HG03439 (cell line): ENCODE results near the gene USE1.

Experiments used
- ATAC-seq: cut with Tn5 transposase; IDR thresholded peaks from one replicate; pipeline ENCODE4 v1.9.1; 2021; ENCODE audit warnings: mild to moderate bottlenecking, moderate library complexity; ENCODE audit not compliant: unreplicated experiment

USE1 gene

DNA sequence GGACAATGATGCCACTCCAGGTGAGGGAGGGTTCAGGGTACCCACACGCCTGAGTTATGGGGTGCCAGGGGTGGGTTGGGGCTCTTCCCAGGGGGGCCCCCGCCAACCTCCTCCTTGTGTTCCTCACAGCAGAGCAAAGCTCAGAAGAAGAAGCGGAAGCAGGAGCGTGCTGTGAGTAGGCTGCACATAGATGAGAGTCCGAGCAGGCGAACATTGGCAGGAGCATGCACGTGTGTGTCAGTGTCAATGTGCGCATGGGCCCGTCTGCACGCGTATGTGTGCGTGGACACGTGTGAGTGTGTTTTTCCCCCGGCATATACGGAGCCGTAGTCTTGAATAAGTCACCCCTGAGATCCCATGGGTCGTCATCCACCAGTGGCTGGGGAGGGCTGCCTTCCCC is 12.4 kb upstream of the USE1 start:
- ATAC-seq = no peak

DNA sequence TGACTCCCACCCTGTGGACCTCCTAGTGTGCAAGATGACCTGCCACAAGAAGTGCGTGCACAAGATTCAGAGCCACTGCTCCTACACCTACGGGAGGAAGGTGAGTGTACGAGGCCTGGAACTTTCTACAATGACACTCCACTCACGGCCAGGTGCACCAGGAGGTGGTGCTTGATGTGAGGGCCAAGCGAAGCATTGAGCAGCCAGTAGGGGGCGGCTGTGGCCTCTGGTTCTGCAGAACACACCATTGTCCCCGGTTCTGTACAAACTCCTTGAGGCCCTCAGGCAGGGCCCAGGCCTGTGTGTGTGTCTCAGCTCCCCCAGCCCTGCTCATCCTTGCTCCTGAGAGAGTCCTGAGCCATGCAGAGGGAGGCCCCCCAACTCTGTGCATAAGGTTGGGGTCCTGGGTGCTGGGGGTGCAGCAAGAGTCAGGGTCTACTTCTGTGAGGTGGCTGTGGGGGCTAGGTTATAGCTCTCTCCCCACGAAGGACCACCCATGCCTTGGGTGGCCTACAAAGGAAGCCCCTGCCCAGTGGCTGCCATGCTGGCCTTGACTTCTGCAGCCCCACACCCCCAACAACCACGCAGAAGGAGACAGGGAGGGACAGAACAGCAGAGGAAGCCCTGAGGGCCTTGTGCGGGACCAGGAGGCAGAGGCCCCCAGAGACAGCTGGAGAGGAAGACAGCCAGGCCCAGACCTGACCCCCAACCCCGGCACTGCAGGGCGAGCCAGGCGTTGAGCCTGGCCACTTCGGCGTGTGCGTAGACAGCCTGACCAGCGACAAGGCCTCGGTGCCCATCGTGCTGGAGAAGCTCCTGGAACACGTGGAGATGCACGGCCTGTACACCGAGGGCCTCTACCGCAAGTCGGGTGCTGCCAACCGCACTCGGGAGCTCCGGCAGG is 9.7 kb upstream of the USE1 start:
- no peak for ATAC-seq

DNA sequence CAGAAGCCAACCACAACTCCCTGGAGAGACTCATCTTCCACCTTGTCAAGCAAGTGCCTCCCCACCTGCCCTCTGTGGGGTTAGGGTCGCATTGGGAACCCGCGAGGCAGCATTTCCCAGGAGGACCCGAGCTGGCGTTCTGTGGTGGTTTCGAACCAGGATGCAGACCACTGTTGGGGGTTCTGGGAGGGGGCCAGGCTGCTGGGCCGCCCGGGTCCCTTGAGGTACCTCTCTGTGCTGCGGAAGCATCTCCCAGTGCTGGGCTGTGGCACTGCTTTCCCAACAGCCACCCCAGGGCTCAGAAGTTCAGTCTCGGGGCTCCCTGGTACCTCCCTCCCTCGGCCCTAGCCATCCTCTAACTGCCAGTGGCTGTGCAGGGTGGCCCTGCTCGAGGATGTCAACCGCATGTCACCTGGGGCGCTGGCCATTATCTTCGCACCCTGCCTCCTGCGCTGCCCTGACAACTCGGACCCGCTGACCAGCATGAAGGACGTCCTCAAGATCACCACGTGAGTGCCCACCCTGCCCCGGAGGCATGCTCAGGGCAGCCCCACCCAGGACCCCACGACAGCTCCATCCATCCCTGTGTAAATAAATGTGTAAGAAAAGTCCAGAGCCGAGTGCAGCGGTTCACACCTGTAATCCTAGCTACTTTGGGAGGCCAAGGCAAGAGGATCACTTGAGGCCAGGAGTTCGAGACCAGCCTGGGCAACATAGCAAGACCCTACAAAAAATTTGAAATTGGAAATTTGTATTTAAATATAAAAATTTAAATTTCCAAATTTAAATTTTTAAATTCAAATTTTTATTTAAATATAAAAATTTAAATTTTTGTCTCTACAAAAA is 8.2 kb upstream of the USE1 start:
- no peak for ATAC-seq

DNA sequence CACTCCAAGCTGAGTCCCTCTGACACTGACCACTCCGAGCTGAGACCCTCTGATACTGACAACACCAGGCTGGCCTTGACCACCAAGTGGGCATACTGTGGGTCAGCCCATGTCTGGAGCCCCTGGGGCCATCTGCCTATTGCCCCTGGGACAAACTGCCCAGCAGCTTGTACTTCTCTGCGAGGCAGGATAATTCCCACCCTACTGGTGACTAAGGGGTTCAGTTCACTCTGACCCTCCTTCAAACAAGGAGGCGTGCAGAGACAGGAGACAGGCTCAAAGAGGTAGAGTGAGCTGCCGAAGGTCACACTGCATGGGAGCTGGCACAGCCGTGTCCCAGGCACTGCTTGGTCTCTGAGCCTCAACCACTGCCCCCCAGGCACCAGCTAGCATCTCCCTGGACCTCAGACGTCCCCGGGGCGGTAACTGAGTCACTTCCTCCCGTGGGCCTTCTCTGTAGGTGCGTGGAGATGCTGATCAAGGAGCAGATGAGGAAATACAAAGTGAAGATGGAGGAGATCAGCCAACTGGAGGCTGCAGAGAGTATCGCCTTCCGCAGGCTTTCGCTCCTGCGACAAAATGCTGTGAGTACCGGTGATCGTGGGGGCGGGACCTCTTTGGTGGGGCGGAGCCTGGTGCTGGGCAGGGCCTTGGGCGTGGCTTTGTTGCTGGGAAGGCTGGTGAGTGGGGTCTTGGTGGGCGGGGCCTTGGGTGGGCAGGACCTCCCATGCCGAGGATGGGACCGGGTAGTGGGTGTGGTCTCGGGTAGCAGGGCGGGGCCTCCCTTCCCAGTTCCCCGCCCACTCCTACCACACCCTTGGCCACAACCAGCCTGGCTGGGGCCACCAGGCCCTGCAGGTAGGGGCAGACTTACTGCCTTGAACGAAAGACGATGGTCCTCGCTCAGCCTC is 5.8 kb upstream of the USE1 start:
- no peak for ATAC-seq

DNA sequence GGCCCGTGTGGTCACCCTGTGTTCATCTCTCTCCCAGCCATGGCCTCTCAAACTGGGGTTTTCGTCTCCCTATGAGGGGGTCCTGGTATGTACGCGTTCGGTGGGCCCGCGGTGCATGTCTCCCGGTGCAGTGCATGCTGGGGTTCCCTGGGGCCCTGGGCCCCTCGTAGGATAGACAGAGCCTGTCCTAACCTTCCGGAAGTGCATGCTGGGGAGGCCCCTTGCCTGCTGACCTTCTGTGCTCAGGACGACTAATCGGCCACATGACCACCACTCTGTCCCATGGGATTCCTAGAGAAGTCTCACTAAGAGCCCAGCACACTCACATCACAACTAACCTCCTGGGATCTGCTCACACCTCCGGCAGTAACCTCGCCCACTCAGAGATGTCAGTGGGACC is 4.9 kb upstream of the USE1 start:
- no peak for ATAC-seq

DNA sequence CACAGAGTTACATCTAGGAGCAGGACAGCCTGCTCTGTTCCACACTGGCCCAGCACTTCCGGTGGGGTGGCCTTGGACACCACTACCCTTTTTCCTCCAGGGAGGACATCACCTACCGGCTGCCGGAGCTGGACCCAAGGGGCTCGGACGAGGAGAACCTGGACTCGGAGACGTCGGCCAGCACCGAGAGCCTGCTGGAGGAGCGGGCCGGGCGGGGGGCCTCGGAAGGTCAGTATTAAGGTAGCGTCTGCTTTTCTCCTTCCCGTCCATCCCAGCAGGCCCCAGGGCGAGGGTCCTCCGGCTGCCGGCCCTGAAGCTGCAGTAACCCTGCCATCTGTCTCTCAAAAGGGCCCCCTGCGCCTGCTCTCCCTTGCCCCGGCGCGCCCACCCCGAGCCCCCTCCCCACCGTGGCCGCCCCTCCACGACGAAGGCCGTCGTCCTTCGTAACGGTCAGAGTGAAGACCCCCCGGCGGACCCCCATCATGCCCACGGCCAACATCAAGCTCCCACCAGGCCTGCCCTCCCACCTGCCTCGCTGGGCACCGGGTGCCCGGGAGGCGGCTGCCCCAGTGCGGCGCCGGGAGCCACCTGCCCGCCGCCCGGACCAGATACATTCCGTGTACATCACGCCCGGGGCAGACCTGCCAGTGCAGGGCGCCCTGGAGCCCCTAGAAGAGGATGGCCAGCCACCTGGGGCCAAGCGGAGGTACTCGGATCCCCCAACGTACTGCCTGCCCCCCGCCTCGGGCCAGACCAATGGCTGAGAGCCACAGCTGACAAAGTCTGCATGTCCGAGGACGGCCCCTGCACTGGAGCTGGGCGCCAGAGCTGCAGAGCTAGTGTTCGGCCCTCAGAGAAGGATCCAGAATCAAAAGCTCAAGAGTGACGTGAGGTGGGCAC is 3.4 kb upstream of the USE1 start:
- ATAC-seq = no peak

DNA sequence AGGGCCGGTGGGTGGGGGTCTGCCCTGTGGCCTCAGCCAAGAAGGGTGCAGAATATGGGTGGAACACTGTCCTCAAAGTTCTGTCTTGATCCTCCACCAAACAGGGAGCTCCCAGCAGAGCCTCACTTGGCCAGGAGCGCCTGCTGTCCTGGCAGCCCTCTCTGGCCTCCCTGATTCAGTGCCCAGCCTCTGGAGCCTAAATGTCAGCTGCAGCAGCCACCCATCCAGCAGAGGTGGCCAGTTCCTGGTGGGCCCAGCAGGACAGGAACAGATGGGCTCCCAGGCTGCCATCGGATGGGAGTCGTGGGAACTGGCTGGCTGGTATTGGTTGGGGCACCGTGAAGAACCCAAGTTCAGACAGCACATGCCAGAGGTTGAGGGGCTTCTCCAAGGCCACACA is 1.8 kb upstream of the USE1 start:
- ATAC-seq = no peak

DNA sequence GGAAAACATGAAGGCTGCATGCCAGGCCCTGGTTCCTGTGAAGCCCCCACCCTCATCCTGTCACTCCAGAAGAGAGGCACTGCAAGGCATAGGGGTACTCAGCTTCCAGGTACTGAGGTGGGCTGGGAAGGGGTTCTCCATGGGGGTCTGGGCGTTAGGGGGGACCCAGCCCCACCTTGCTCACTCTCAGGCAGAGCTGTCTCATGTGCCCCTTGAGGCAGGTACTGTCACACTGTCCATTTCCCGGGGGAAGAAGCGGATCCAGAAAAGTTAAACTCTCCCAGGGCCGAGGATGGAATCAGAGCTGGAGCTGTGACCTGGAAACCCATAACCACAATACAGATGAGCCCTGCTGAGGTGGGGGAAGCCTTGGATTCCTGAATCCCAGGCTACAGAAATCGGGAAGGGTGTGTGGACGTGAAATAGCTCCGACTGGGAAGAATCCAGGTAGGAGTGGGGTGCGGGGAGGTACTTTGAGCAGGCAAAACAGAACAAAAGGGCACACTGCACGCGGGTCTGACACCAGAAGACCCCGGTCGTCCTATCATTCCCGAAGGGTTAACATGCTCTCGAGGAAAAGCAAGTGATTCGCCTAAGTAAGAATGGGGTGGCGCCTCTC is 540 bp upstream of the USE1 start:
- no peak for ATAC-seq

DNA sequence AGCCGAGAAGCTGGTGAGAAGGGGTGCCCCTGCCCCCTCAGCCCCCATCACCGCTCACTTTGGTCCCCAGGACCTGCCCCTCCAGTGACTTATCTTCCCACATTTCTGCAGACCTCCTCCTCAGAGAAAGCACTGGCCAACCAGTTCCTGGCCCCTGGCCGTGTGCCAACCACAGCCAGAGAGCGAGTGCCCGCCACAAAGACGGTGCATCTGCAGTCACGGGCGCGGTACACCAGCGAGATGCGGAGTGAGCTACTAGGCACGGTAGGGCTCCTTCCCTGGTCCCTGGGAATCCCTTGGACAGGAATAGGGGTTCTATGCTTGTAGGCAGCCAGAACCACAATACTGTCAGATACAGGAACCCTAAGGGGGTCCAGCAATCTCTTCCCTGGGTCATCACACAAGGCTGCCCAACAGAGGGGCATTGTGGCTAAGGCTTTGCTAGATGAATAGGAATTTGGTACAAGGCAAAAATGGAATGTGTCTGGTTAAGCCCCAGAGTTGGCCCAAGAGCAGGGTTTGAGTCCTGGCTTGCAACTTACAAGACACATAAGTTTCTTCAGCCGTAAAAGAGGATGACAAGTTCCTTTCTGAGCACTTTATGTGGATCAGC is 1.0 kb downstream of the USE1 start:
- no peak for ATAC-seq

DNA sequence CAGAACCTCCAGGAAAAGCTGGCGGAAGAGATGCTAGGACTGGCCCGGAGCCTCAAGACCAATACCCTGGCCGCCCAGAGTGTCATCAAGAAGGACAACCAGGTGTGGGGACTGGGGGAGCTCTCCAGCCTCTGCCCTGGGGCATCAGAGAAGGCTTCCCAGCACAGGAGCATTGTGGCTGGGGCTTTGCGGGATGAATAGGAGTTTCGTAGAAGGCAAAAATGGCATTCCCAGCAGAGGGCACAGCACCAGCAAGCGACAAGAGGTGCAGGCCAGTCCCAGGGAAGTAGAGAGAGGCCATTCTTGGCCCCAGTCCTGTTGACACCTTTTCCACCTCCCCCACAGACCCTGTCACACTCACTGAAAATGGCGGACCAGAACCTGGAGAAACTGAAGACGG is 4.1 kb downstream of the USE1 start:
- ATAC-seq = no peak

DNA sequence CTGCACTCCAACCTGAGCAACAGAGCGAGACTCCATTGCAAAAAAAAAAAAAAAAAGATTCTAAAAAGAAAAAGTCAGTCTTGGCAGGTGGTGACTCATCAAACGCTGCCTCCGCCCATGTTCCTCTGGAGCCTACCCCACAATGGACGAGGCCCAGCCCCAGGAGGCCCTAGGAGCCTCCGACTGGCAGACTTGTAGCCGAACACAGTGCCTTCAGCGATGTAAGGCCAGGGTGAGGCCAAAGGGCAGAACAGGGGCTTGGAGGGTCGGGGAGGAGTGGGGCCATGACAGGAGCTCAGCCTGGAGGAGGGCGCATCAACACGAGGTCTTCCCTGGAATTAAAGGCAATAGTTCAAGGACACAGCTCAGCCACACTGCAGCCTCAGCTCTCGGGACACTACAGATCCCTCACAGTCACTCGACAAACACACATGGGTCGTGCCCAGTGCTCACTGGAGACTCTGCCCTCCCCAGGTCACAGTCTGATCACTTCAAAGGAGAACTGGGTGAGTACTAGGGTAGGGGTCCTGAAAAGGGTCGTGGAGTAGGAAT is 5.1 kb downstream of the USE1 start:
- ATAC-seq = no peak

DNA sequence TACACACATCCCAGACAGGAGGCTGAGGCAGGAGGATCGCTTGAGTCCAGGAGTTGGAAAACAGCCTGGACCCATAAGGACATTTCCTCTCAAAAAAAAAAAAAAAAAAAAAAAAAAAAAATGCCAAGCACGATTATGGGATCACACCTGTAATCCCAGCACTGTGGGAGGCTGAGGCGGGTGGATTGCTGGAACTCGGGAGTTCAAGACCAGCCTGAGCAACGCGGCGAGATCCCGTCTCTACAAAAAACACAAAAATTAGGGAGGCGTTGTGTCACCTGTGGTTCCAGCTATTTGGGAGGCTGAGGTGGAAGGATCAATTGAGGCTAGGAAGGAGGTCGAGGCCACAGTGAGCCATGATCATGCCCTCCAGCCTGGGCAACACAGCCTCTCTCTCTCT is 9.9 kb downstream of the USE1 start:
- ATAC-seq = no peak

DNA sequence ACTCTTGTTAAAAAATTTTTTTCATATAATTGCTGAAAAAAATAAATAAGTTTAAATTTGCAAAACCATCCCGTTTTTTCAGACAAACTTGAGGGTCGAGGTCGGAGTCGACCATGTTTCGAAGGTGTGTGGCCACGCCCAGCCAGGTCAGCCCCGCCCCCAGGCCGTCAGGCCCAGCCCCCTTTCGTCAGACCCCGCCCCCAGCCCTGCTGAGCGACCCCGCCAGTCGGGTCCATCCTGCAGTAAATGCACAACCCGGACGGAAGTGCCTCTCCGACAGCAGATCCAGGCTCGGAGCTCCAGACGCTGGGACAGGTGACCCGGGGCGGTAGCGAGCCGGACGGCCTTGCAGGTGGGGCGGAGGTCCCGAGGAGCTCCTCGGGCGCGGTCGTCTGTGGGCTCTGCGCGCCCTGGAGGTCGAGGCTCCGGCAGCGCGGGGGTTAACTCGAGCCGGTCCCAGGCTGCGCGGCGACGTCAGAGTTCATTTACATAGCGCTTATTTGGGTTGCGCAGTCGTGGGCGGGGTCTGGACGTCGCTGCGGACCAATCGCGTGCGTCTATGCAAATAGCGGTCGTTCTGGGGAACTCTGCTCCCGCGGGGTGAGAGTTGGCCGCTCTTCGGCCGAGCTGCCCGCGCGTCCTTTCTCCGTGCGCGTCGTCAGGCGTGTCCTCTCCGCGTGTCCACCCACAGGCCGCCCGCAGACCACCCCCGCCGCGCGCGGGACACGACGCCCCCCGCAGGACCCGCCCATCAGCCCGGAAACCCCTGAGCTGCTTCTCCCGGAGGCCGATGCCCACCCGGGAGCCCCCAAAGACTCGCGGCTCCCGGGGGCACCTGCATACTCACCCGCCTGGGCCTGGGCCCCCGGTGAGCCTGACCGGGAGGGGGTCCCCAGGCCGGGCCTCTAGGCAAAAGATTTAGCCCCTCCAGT is 11.1 kb downstream of the USE1 start, which contains the start of gene OCEL1:
Gene OCEL1 (plus strand): TSS at position 225 of the 932 bp plus-strand sequence. CDS start 22 bp downstream, at position 247.
- ATAC-seq = peak; percentile 90

DNA sequence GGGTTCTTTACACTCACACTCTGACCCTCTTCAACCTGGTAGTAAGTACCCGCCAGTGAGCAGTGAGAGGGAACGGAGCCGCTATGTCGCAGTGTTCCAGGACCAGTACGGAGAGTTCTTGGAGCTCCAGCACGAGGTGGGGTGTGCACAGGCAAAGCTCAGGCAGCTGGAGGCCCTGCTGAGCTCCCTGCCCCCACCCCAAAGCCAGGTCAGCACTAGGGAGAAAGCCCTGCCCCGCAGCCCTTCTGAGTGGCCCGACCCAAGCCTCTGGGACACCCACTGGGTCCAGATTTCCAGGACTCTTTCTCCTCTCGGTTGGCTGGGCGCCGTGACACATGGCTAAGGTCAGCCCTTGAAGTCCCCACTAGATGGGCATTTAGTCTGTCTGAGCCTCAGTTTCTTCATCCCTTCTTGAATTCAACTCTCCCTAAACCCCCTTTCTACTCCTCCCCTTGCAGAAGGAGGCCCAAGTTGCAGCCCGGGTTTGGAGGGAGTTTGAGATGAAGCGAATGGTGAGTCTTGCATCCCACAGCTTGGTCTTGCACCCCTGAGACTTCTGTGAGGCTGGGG is 12.7 kb downstream of the USE1 start:
- no peak for ATAC-seq

DNA sequence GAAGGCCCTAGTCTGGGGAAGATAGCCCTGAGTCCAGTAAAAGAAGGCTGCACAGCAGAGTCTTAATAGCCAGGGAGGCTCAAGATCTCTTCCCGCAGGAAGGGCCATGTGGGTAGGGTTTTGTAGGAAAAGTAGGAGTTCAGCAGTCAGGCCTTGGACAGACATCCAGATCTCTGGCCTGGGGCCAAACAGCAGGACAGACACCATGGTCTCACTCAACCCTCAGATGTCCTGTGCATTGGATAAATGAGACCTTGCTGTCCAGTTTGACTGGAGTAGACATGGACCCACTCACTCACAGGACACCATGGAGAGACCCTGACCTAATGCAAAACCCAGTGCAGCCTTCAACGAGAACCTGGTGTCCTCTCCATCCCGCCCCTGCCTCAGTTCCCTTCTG is 14.7 kb downstream of the USE1 start:
- ATAC-seq = no peak

DNA sequence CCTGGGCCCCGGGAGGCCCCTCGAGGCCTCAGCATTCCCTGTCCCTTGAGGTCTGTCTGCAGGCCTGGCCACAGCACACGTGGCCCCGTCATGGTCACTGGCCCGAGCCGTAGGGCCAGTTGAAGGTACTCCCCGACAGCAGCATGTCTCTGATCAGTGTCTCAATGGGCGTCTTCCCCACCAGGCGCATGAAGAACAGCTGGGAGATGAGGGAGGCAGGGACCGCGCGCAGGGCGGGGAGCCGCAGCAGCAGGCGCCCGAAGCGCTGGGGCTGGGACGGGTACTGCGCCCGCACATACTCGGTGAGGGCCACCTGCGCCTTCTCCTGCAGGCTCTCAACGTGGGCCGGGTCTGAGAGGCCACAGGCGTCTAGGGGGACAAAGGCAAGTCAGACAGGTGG is 17.1 kb downstream of the USE1 start:
- ATAC-seq = no peak

DNA sequence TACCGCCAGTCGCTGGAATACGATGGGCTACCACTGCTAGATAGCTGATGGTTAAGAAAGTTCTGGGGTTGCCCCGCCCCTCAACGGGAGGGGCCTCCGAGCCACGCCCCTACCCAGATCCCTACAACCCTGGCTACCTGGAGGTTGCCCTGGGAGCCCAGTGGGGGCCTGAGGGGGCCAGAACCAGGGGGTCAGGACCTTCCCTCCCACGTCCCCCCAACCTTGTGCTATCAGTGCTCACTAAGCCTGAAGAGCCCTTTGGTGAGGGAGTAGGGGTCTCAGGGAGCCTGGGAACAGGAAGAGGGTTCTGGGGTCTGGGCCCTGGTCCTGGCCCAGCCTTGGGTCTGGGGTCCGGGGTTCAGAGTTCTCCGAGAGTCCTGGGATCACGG is 19.7 kb downstream of the USE1 start:
- peak; percentile 54 for ATAC-seq
